Epidermal melanocyte (primary cell): ENCODE measurements around the gene CTNND2.

Experiments used
- DNase-seq: peaks from one replicate; pipeline ENCODE4 v3.0.0; 2011; ENCODE audit warnings: low spot score; ENCODE audit not compliant: insufficient read length

Gene CTNND2

GRCh38 chr5:11191673-11192072 lies 712.6 kb downstream of the CTNND2 start:
- no peak for DNase-seq

GRCh38 chr5:11182441-11183080 lies 721.7 kb downstream of the CTNND2 start:
- peak; percentile 21 for DNase-seq

GRCh38 chr5:11181940-11182339 lies 722.3 kb downstream of the CTNND2 start:
- no peak for DNase-seq

GRCh38 chr5:11180890-11181289 lies 723.4 kb downstream of the CTNND2 start:
- no peak for DNase-seq

GRCh38 chr5:11177999-11178711 lies 726.1 kb downstream of the CTNND2 start:
- DNase-seq = no peak

GRCh38 chr5:11174591-11174990 lies 729.7 kb downstream of the CTNND2 start:
- DNase-seq = no peak

- DNase-seq = no peak
These were observed 731.8 kb downstream of the CTNND2 start for GRCh38 chr5:11172484-11172883.

- no peak for DNase-seq
These were observed 733.0 kb downstream of the CTNND2 start for GRCh38 chr5:11171236-11171635.

- no peak for DNase-seq
These were observed 737.3 kb downstream of the CTNND2 start for GRCh38 chr5:11166923-11167322.

GRCh38 chr5:11164531-11165294 lies 739.5 kb downstream of the CTNND2 start:
- DNase-seq = no peak

- no peak for DNase-seq
These were observed 747.1 kb downstream of the CTNND2 start for GRCh38 chr5:11157132-11157531.

GRCh38 chr5:11153670-11154382 lies 750.4 kb downstream of the CTNND2 start:
- no peak for DNase-seq

- no peak for DNase-seq
These were observed 751.9 kb downstream of the CTNND2 start for GRCh38 chr5:11152368-11152767.

- no peak for DNase-seq
These were observed 753.3 kb downstream of the CTNND2 start for GRCh38 chr5:11150976-11151375.

- DNase-seq = no peak
These were observed 755.3 kb downstream of the CTNND2 start for GRCh38 chr5:11148810-11149539.

GRCh38 chr5:11146171-11146570 lies 758.1 kb downstream of the CTNND2 start:
- DNase-seq = no peak

- no peak for DNase-seq
These were observed 760.6 kb downstream of the CTNND2 start for GRCh38 chr5:11143456-11144267.

- DNase-seq = no peak
These were observed 764.9 kb downstream of the CTNND2 start for GRCh38 chr5:11139217-11139865.

- no peak for DNase-seq
These were observed 774.1 kb downstream of the CTNND2 start for GRCh38 chr5:11130131-11130530.

- DNase-seq = no peak
These were observed 776.2 kb downstream of the CTNND2 start for GRCh38 chr5:11128021-11128420.
